GM12874 (cell line): ENCODE measurements around the gene MUC5AC.

Experiments
- TF ChIP-seq, protein P1 (sequence below): IDR thresholded peaks from 2 replicates; pipeline ENCODE4 v1.5.1; 2011; ENCODE audit warnings: low read depth, mild to moderate bottlenecking, control low read depth, low read length, moderate library complexity; ENCODE audit not compliant: insufficient read depth

MUC5AC gene

DNA sequence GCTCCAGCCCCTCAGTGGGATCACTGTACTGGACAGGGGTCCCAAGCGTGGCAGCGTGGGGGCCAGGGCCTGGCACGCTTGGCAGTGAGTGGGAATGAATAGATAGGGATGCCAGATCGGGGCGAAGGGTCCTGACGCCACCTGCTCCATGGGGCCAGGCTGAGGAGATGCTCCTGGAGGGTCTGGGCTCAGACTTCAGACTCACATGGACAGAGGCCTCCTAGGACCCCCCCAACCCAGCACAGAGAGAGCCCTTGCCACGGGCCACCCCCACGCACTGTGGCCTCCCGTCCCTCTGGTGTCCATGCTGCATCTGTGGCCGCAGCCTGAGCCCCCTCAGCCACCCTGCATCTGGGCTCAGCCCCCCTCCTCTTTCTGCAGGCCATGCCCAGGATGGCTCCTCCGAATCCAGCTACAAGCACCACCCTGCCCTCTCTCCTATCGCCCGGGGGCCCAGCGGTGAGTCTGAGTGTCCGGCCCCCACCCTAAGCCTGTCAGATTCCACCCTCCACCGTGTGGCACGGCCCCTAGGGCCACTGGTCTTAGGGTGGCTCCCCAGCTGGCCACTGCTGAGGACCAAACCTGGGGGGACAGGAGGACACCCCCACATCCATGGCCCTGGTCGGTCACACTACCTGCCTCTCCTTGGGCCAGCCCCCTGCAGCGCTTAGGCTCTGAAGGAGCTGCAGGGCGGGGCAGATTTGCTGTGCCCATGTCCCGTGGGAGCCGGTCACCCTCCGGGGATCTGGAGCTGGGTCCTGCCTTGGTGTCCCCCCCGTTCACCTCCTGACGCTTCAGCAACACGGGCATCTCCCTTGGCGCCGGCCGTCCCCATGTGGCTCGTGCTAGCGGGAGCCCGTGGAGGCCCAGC is 2.7 kb downstream of the MUC5AC start:
- TF ChIP-seq, protein P1, sequence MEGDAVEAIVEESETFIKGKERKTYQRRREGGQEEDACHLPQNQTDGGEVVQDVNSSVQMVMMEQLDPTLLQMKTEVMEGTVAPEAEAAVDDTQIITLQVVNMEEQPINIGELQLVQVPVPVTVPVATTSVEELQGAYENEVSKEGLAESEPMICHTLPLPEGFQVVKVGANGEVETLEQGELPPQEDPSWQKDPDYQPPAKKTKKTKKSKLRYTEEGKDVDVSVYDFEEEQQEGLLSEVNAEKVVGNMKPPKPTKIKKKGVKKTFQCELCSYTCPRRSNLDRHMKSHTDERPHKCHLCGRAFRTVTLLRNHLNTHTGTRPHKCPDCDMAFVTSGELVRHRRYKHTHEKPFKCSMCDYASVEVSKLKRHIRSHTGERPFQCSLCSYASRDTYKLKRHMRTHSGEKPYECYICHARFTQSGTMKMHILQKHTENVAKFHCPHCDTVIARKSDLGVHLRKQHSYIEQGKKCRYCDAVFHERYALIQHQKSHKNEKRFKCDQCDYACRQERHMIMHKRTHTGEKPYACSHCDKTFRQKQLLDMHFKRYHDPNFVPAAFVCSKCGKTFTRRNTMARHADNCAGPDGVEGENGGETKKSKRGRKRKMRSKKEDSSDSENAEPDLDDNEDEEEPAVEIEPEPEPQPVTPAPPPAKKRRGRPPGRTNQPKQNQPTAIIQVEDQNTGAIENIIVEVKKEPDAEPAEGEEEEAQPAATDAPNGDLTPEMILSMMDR: no peak

DNA sequence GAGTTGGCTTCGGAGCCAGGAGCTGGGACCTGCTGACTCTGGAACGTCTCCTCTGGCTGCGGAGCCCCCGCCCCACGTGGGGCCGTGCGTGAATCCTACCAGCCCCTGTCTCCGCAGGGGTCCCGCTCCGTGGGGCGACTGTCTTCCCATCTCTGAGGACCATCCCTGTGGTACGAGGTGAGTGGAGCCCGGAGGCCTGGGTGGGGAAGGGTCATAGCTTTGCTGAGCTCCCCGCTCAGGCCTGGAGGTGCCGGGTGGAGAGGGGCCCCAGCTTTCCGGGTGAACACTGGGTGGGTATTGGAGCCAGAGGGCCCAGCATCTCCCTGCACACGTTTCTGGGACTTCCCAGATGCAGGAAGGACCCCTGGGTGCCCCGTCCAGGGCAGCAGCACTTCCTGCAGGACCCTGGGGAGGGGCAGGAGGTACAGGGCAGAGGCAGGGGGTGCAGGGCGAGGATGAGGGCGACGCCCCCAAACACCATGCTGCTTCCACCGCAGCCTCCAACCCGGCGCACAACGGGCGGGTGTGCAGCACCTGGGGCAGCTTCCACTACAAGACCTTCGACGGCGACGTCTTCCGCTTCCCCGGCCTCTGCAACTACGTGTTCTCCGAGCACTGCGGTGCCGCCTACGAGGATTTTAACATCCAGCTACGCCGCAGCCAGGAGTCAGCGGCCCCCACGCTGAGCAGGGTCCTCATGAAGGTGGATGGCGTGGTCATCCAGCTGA is 3.8 kb downstream of the MUC5AC start:
- TF ChIP-seq, protein P1: no peak

DNA sequence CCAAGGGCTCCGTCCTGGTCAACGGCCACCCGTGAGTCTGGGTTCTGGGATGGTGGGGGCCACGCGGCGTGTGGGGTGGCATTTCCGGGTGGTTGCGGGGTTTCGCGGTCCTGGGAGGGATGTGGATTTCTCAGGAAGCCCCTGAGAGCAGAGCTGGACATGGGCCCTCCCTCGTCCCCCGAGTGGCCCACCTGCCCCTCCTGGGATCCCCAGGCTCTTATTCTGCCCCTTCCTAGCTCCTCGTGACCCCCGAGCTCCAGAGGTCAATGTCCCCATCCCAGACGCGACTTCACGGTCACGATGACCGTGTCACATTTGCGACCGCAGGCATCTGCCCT is 4.4 kb downstream of the MUC5AC start:
- TF ChIP-seq, protein P1: no peak

DNA sequence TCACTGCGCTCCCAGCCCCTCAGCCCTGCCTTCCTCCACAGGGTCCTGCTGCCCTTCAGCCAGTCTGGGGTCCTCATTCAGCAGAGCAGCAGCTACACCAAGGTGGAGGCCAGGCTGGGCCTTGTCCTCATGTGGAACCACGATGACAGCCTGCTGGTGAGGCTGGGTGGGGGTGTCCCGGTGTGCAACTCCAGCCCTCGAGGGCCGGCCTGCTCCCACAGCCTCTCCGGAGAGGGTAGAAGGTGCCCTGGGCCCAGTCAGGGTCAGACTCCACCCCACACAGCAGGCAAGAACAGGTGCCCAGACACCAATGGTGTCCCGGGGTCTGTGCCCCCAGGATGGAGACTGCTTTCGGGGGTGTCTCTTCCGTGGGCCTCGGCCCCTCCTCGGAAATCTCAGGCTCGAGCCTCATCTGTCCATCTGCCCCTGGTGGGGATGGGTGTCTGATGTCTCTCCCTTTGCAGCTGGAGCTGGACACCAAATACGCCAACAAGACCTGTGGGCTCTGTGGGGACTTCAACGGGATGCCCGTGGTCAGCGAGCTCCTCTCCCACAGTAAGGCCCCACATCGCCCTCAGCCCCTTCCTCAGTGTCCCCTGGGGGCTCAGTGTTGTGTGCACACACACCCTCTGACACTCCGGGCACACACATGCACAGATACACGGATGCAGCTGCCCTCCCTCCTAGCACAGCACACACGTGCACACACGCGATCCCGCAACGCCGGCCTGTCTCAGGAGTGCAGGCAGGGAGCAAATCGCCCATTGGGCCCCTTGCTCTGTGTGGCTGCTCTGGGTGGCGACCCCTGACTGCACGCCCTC is 4.9 kb downstream of the MUC5AC start:
- TF ChIP-seq, protein P1: no peak

DNA sequence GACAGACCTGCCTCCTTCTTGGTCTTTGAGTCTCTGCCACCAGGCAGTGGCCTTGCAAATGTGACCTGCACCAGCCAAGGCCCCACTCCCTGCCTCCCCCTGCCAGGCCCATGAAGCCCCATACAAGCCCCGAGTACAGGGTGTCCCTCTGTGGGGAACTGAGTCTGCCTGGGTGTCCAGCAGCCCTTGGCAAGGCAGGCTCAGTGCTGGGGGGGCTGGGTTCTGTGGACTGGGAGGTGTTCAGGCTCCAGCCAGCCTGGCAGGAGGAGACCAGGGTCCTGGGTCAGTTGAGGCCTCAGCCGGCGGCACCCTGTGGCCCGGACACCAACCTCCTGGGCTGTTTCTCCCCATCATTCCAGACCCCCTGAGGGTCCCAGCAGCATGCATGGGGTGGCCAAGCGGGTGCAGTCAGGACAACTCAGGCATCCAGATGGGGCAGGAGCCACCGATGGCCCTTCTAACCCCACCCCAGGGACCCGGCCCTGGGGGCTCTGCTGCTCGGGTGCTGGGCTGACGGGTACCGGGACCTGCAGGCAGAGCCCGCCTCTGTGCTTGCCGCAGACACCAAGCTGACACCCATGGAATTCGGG is 5.7 kb downstream of the MUC5AC start:
- TF ChIP-seq, protein P1: no peak

DNA sequence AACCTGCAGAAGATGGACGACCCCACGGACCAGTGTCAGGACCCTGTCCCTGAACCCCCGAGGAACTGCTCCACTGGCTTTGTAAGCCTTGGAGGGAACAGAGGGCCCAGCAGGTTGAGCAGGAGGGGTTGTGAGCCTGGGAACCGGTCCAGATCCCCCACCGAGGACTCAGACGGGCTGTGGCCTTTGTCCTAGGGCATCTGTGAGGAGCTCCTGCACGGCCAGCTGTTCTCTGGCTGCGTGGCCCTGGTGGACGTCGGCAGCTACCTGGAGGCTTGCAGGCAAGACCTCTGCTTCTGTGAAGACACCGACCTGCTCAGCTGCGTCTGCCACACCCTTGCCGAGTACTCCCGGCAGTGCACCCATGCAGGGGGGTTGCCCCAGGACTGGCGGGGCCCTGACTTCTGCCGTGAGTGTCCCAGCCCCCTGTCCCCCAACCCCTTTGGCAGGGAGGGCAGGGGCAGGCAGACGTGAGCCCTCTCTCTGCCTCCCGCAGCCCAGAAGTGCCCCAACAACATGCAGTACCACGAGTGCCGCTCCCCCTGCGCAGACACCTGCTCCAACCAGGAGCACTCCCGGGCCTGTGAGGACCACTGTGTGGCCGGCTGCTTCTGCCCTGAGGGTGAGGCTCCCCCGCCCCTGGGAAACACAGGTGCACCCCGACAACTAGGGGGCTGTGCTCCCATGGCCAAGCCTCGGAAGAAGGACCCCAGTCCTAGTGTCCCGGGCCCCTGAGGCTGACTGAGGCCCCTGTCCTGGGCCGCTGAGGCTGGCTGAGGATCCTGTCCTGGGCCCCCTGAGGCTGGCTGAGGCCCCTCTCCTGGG is 6.4 kb downstream of the MUC5AC start:
- TF ChIP-seq, protein P1: no peak
